ENCODE measurements around the gene DYNLT1.
A peak's percentile ranks its signal among the peaks of the same experiment; 100 is the strongest.

Gene DYNLT1

DNA sequence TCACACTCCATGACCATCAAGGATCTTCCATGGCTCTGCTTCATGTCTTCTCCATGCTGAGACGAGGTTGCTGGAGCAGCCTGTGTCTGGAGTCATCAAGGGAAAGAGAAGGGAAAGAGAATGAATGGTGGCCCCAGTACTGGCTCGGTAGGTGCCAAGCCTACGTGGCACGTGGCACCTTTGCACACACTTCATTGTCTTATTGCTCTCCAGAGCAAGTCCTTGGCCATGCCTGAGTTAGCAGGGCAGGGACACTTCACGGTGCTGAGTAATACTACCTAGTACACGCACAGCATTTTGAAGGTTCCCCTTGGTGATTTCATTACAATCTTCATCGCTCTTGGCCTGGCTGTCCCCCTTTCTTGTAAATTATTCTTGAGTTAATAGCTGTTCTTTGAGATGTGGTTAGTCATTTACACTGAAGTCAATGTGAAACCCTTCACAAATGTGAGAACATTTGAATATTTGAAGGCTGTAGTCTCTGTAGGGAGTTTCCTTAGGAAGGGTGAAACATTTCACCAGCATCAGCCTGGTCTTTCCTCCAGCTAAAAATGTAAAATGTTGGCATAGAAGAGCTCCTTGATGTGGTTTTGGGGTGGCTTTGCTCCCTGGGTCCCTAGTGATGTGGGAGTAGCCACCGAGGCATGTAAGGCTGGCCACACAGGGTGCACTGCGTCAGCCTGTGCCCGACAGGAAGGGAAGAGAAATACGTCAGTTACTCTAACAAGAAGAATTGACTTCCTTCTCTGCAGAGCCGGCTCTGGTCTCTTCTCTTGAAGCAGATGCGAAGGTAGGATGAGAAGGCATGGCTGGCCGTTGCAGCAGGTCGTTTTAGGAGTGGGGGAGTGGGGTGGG is 5.0 kb upstream of the DYNLT1 start, which contains the start of gene SYTL3:
SYTL3 (plus strand) TSS at position 766 of the 855 bp plus-strand sequence. CDS start 13,215 bp downstream, outside the sequence.
- TF ChIP-seq ZFX (IDR thresholded peaks at IDR 0.05) = no peak
- TF ChIP-seq, protein P1, sequence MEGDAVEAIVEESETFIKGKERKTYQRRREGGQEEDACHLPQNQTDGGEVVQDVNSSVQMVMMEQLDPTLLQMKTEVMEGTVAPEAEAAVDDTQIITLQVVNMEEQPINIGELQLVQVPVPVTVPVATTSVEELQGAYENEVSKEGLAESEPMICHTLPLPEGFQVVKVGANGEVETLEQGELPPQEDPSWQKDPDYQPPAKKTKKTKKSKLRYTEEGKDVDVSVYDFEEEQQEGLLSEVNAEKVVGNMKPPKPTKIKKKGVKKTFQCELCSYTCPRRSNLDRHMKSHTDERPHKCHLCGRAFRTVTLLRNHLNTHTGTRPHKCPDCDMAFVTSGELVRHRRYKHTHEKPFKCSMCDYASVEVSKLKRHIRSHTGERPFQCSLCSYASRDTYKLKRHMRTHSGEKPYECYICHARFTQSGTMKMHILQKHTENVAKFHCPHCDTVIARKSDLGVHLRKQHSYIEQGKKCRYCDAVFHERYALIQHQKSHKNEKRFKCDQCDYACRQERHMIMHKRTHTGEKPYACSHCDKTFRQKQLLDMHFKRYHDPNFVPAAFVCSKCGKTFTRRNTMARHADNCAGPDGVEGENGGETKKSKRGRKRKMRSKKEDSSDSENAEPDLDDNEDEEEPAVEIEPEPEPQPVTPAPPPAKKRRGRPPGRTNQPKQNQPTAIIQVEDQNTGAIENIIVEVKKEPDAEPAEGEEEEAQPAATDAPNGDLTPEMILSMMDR (conservative IDR thresholded peaks at IDR 0.05) = no peak

DNA sequence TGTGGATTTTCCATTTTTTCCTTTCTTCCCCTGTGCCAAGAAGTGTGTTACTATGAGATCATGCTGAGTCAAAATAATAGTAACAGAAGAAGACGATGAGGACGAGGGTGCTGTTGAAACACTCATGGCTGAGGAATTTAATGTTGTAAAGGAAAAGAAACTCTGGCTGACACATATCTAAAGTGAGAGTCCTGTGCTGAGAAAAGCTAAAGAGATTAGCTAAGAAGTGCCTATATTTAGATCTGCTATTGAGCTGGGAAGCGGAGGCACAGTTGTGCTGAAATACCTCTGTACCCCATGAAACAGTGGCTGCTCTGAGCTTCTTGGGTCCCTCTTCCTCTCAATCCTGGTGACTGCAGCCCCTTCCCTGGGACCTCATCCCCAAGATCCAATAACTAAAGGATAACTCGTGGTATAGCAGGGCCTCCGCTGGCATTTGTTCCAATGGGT is 4.2 kb upstream of the DYNLT1 start:
- TF ChIP-seq, protein P1 (conservative IDR thresholded peaks at IDR 0.05) = no peak
- no peak for TF ChIP-seq ZFX (IDR thresholded peaks at IDR 0.05)
- no peak overlapping the region for H3K27ac ChIP-seq

More for the DNA sequence above, 5.0 kb upstream of the DYNLT1 start, which contains the start of gene SYTL3:
- H3K27ac ChIP-seq = no peak within 1 kb of the TSS

DNA sequence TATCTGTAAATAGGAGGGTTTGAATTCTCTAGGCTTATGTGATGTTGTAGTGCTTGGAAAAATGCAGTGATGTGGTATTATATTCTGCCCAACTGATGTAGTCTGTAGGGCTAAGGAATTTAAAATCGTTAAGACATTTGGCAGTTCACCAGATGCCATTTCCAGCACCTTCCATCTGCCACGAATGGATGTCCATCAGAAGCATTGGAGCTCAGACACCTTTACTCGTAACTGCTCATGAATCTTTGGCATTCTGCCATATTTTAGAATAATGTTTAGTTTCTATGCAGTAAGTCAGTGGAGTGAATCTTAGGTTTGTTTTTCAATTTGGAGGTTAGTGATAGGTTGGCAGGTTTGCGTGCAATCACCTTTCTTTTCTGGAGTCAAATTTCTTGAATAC is 3.0 kb upstream of the DYNLT1 start:
- TF ChIP-seq, protein P1 (conservative IDR thresholded peaks at IDR 0.05) = no peak
- TF ChIP-seq ZFX (IDR thresholded peaks at IDR 0.05) = no peak

DNA sequence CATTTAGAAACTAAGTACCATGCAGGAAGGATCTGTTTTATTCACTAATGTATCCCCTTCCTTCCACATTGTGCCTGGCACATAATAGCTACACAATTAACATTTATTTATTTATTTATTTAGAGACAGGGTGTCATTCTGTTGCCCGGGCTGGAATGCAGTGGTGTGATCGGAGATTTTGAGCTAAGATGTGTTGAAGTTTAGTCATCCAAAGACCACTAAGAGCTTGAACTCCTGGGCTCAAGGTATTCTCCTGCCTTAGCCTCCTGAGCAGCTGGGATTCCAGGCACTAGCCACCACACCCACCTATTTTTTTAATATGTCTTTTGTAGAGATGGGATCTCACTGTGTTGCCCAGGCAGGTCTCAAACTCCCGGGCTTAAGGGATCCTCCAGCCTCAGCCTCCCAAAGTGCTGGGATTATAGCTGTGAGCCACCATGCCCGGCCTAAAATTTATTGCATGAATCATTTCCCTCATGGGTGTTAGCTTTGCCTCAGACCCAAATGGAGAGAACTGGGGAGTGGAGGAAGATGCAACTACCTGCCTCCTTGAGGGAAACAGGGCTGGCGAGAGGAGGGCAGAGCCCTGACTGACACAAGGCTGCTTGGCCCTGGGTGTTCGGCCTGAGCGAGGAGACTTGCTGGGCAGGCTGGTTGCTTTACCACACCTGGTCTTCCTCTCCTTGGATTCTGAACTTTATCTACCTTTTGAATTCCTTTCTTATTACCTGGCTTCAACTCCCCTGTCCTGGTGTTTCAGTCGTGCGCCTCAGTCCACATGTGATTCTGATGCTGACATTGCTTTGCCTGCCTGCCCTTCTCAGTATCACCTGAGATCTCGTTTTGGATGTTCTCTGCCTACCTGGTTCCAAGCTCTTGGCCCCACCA is 1.7 kb upstream of the DYNLT1 start:
- H3K27ac ChIP-seq = no peak overlapping the region
- TF ChIP-seq, protein P1 (conservative IDR thresholded peaks at IDR 0.05) = no peak
- TF ChIP-seq ZFX (IDR thresholded peaks at IDR 0.05) = no peak

More for the DNA sequence above, 3.0 kb upstream of the DYNLT1 start:
- no peak overlapping the region for H3K27ac ChIP-seq

DNA sequence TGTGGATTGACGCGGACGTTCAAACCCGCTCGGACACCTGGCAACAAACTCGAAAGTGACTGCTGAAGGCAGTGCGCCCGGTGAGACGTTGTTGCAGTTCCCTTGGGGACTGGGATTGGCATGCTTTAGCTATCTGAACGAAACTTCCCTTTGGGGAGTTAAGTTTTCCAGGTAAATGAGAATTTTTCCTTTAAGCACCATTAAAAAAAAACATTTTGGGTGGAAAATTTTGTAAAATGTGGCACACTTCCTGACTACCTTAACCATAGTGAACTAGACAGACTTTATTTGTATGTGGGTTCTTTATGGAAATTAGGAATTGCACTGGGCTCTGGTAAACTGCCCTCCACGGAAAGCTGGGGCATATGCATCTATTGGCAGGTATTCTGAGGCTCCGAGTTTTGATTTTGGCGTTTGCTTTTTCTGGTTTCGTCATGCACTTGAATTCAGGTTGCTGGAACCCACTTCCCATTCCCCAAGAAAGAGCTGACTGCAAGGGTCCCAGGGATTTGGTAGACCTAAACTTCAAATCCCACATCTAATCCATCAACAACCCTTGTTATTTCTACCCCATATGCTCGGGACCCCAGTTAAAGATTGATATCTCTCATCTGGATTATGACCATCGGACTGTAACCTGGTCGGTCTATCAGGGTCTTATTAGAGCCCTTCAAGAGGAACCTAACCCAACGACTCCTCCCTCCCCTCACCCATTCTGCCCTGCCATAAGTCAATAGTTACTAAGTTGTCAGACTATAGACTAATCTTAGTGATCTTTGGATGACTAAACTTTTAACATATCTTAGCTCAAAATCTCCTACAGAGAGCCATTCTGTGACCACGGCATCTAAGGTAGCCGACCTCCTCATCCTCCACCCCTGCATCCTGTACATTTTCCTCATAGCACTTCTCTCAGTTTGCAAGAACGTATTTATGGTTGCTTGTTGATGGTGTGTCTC is 800 bp upstream of the DYNLT1 start:
- no peak for TF ChIP-seq ZFX (IDR thresholded peaks at IDR 0.05)
- TF ChIP-seq, protein P1 (conservative IDR thresholded peaks at IDR 0.05) = no peak
- H3K27ac ChIP-seq = peak overlapping the region; percentile 91

DNA sequence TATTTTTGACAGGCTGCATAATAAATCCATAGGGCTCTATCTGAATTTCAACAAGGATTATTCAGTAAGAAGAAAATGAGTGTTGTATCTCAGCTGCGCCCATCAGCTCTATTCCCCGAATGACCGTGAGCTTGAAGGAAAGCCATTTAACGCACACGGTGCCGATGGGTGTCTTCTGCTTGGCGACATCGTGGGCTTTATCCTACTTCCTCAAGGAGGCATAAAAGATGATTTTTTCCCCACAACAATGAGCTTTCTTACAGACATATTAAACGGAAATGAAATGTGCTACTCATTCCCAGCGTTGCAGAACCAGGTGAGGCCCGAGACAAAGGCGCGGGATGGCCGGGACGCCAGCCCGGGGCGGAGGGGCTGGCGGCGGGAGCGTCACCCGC is 710 bp downstream of the DYNLT1 start:
- TF ChIP-seq, protein P1 (conservative IDR thresholded peaks at IDR 0.05) = no peak
- TF ChIP-seq ZFX (IDR thresholded peaks at IDR 0.05) = no peak
- H3K27ac ChIP-seq = peak overlapping the region; percentile 91

Measured in C4-2B (cell line).